SK-N-SH treated with all-trans-retinoic acid at 6 μM for 48 hours (cell line): ENCODE measurements around the gene PRRC2A.

Experiments
- ATAC-seq: fragments of 200-7000 bp; cut with Tn5 transposase; 3 replicates; pipeline ENCODE4 v1.9.1; 2020; ENCODE audit warnings: mild to moderate bottlenecking, moderate library complexity
- ARNTL ChIP-seq: fragments of 450-650 bp; formaldehyde crosslinking; IDR thresholded peaks from 2 replicates; pipeline ENCODE4 v1.5.0; 2020; ENCODE audit warnings: low read depth, mild to moderate bottlenecking, moderate library complexity, borderline replicate concordance
- BACH2 ChIP-seq: fragments of 250-450 bp; sonication (Bioruptor Pico); IDR thresholded peaks from 2 replicates; pipeline ENCODE4 v1.9.0; 2021; ENCODE audit warnings: mild to moderate bottlenecking, borderline replicate concordance
- CSRNP3 ChIP-seq: fragments of 250-450 bp; sonication (Bioruptor Pico); IDR thresholded peaks from 2 replicates; pipeline ENCODE4 v1.5.1; 2021; ENCODE audit warnings: mild to moderate bottlenecking, moderate library complexity
- ESRRG ChIP-seq: fragments of 250-450 bp; sonication (Bioruptor Pico); IDR thresholded peaks from 2 replicates; pipeline ENCODE4 v1.6.1; 2021; ENCODE audit warnings: mild to moderate bottlenecking
- GLIS3 ChIP-seq: fragments of 250-450 bp; sonication (Bioruptor Pico); IDR thresholded peaks from 2 replicates; pipeline ENCODE4 v1.5.0; 2020; ENCODE audit warnings: mild to moderate bottlenecking, moderate library complexity
- ISL1 ChIP-seq: fragments of 250-450 bp; sonication (Bioruptor Pico); IDR thresholded peaks from 2 replicates; pipeline ENCODE4 v2.1.2; 2022; ENCODE audit warnings: mild to moderate bottlenecking, moderate library complexity
- OSR1 ChIP-seq: fragments of 250-450 bp; sonication (Bioruptor Pico); IDR thresholded peaks from 2 replicates; pipeline ENCODE4 v1.8.0; 2022; ENCODE audit warnings: moderate library complexity, mild to moderate bottlenecking, inconsistent platforms
- PATZ1 ChIP-seq: fragments of 250-450 bp; sonication (Bioruptor Pico); IDR thresholded peaks from 2 replicates; pipeline ENCODE4 v1.8.0; 2020; ENCODE audit warnings: mild to moderate bottlenecking, moderate library complexity, borderline replicate concordance
- POU6F1 ChIP-seq: fragments of 250-450 bp; sonication (Bioruptor Pico); IDR thresholded peaks from 2 replicates; pipeline ENCODE4 v1.8.0; 2021; ENCODE audit warnings: low read depth, mild to moderate bottlenecking, moderate library complexity, borderline replicate concordance
- PPARA ChIP-seq: fragments of 250-450 bp; sonication (Bioruptor Pico); IDR thresholded peaks from 2 replicates; pipeline ENCODE4 v1.5.0; 2020; ENCODE audit warnings: mild to moderate bottlenecking, borderline replicate concordance
- RARB ChIP-seq: fragments of 250-450 bp; sonication (Bioruptor Pico); IDR thresholded peaks from 2 replicates; pipeline ENCODE4 v1.8.0; 2021; ENCODE audit warnings: mild to moderate bottlenecking, moderate library complexity
- SNAI2 ChIP-seq: fragments of 250-450 bp; sonication (Bioruptor Pico); IDR thresholded peaks from 2 replicates; pipeline ENCODE4 v1.5.0; 2020; ENCODE audit warnings: mild to moderate bottlenecking, moderate library complexity
- TCF4 ChIP-seq: fragments of 250-450 bp; sonication (Bioruptor Pico); IDR thresholded peaks from 2 replicates; pipeline ENCODE4 v1.8.0; 2021; ENCODE audit warnings: mild to moderate bottlenecking, moderate library complexity, borderline replicate concordance
- TOX ChIP-seq: fragments of 250-450 bp; sonication (Bioruptor Pico); IDR thresholded peaks from 2 replicates; pipeline ENCODE4 v1.8.0; 2021; ENCODE audit warnings: mild to moderate bottlenecking, moderate library complexity, borderline replicate concordance
- TSHZ2 ChIP-seq: fragments of 250-450 bp; sonication (Bioruptor Pico); IDR thresholded peaks from 2 replicates; pipeline ENCODE4 v1.5.0; 2020; ENCODE audit warnings: mild to moderate bottlenecking, moderate library complexity
- ZC3H10 ChIP-seq: fragments of 250-450 bp; sonication (Bioruptor Pico); IDR thresholded peaks from 2 replicates; pipeline ENCODE4 v1.5.1; 2021; ENCODE audit warnings: mild to moderate bottlenecking, moderate library complexity
- ZFP3 ChIP-seq: fragments of 250-450 bp; sonication (Bioruptor Pico); IDR thresholded peaks from 2 replicates; pipeline ENCODE4 v1.5.0; 2020; ENCODE audit warnings: mild to moderate bottlenecking, moderate library complexity
- ZFP30 ChIP-seq: fragments of 450-650 bp; formaldehyde crosslinking; IDR thresholded peaks from 2 replicates; pipeline ENCODE4 v1.5.0; 2022; ENCODE audit warnings: mild to moderate bottlenecking, moderate library complexity
- ZNF565 ChIP-seq: fragments of 450-650 bp; formaldehyde crosslinking; conservative IDR thresholded peaks from 2 replicates; pipeline ENCODE4 v1.5.0; 2020; ENCODE audit warnings: low read depth, mild to moderate bottlenecking, moderate library complexity
- ZNF70 ChIP-seq: fragments of 450-650 bp; formaldehyde crosslinking; IDR thresholded peaks from 2 replicates; pipeline ENCODE4 v1.5.0; 2020; ENCODE audit warnings: mild to moderate bottlenecking, moderate library complexity
- ZNF8 ChIP-seq: fragments of 450-650 bp; formaldehyde crosslinking; IDR thresholded peaks from 2 replicates; pipeline ENCODE4 v1.5.0; 2020; ENCODE audit warnings: mild to moderate bottlenecking, moderate library complexity
- TF ChIP-seq, protein P1 (sequence below): fragments of 250-450 bp; sonication (Bioruptor Pico); IDR thresholded peaks from 2 replicates; pipeline ENCODE4 v1.5.1; 2020; ENCODE audit warnings: low read depth, mild to moderate bottlenecking, moderate library complexity

The PRRC2A gene

GRCh38 chr6:31640612-31641011 is 20.1 kb downstream of the PRRC2A start:
- TF ChIP-seq TCF4 (CRISPR knock-in tag) (no peak), PATZ1 (CRISPR knock-in tag) (no peak), ZFP30 (CRISPR knock-in tag) (no peak), TOX (CRISPR knock-in tag) (no peak), ESRRG (CRISPR knock-in tag) (no peak), ZNF565 (CRISPR knock-in tag) (no peak), ARNTL (CRISPR knock-in tag) (no peak), ZNF8 (CRISPR knock-in tag) (no peak), OSR1 (CRISPR knock-in tag) (no peak), ZC3H10 (no peak), TSHZ2 (no peak), RARB (CRISPR knock-in tag) (no peak), ISL1 (CRISPR knock-in tag) (no peak), ZFP3 (no peak), CSRNP3 (CRISPR knock-in tag) (no peak), PPARA (no peak), ZNF70 (CRISPR knock-in tag) (no peak), SNAI2 (no peak)
- TF ChIP-seq, protein P1, sequence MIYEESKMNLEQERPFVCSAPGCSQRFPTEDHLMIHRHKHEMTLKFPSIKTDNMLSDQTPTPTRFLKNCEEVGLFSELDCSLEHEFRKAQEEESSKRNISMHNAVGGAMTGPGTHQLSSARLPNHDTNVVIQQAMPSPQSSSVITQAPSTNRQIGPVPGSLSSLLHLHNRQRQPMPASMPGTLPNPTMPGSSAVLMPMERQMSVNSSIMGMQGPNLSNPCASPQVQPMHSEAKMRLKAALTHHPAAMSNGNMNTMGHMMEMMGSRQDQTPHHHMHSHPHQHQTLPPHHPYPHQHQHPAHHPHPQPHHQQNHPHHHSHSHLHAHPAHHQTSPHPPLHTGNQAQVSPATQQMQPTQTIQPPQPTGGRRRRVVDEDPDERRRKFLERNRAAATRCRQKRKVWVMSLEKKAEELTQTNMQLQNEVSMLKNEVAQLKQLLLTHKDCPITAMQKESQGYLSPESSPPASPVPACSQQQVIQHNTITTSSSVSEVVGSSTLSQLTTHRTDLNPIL (CRISPR knock-in tag): no peak
- TF ChIP-seq, all 23 proteins: peak for 0
- no peak for ATAC-seq

DNA sequence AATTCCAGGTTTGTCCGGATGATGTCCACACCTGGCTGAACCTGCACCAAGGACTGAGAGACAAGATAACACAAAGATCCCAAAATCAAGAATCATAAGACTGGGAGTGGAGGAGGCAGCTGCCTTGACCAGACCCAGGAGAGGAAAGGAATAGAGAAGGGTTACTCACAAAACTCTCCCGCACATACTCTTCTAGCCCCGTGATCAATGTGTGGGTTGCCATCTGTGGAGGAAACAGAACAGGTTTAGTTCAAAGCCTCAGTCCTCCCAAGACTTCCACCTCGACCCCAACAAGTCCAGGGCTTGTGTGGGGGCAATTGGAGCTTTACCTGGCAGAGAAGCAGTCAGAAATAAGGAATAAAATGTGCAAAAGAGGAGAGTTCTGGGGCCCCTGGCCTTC is 20.9 kb downstream of the PRRC2A start:
- ATAC-seq: no peak
- TF ChIP-seq POU6F1 (no peak), ISL1 (CRISPR knock-in tag) (no peak), ZC3H10 (no peak), OSR1 (CRISPR knock-in tag) (no peak), TCF4 (CRISPR knock-in tag) (no peak)

GRCh38 chr6:31642798-31643570 is 22.5 kb downstream of the PRRC2A start:
- TF ChIP-seq GLIS3 (CRISPR knock-in tag) (no peak), SNAI2 (no peak), PPARA (no peak), ZNF565 (CRISPR knock-in tag) (no peak), TCF4 (CRISPR knock-in tag) (no peak), BACH2 (CRISPR knock-in tag) (no peak), TSHZ2 (no peak), ARNTL (CRISPR knock-in tag) (no peak), ZFP3 (no peak), ISL1 (CRISPR knock-in tag) (no peak), ZC3H10 (no peak)
- ATAC-seq: no peak
